Right renal cortex interstitium (tissue), 3 donors: Measurements from ENCODE around the gene ZBTB16. TPM values are rescaled to one million over a fixed set of nuclear protein-coding genes. Genes with fewer than 3 reads are reported as not detected.

Experiments used
- DNase-seq, 3 donors: peaks; one replicate each; pipeline ENCODE4 v3.0.0-alpha.2; 2013; ENCODE audit warnings: low read depth in 3 of 3, low spot score in 2 of 3
- polyA plus RNA-seq, 3 donors: library from polyadenylated mRNA; unstranded; fragments of 120-200 nt; gene quantifications; one replicate each; pipeline ENCODE4 v1.2.1, GENCODE V29; 2013; ENCODE audit not compliant: insufficient read length in 3 of 3

Gene ZBTB16
- polyA plus RNA-seq, 3 donors: 1.1 to 1.8 (median 1.4) TPM

GRCh38 chr11:114228435-114229411, 169.2 kb downstream of the ZBTB16 start:
- no peak for DNase-seq

GRCh38 chr11:114230031-114230704, 170.7 kb downstream of the ZBTB16 start:
- no peak for DNase-seq

- DNase-seq: no peak
These were observed 173.0 kb downstream of the ZBTB16 start for GRCh38 chr11:114232400-114233059.

GRCh38 chr11:114233755-114234154, 174.2 kb downstream of the ZBTB16 start:
- no peak for DNase-seq

- no peak for DNase-seq
These were observed 177.3 kb downstream of the ZBTB16 start for GRCh38 chr11:114236829-114237228.

GRCh38 chr11:114237321-114238280, 178.1 kb downstream of the ZBTB16 start:
- DNase-seq: no peak

- DNase-seq: no peak
These were observed 180.2 kb downstream of the ZBTB16 start for GRCh38 chr11:114239753-114240161.

- DNase-seq: no peak
These were observed 182.5 kb downstream of the ZBTB16 start for GRCh38 chr11:114242032-114242431.

GRCh38 chr11:114243461-114244372, 184.2 kb downstream of the ZBTB16 start:
- DNase-seq: no peak

- no peak for DNase-seq
These were observed 185.3 kb downstream of the ZBTB16 start for GRCh38 chr11:114244726-114245394.

- DNase-seq: no peak
These were observed 187.0 kb downstream of the ZBTB16 start for GRCh38 chr11:114246321-114247069.

GRCh38 chr11:114247070-114247789, 187.7 kb downstream of the ZBTB16 start:
- no peak for DNase-seq

- no peak for DNase-seq
These were observed 190.7 kb downstream of the ZBTB16 start for GRCh38 chr11:114250180-114250579.

- DNase-seq: peak in 1 of 3 donors; percentile 33
These were observed 191.7 kb downstream of the ZBTB16 start for GRCh38 chr11:114250993-114251814.

GRCh38 chr11:114251815-114252337, 192.4 kb downstream of the ZBTB16 start:
- no peak for DNase-seq

- DNase-seq: no peak
These were observed 193.3 kb downstream of the ZBTB16 start for GRCh38 chr11:114252767-114253166.
